GM12872 (cell line): ENCODE measurements around the gene HECTD1.

Source experiments
- CTCF ChIP-seq: IDR thresholded peaks from 3 replicates; pipeline ENCODE4 v1.5.1; 2011; ENCODE audit warnings: low read depth, mild to moderate bottlenecking, low read length, moderate library complexity; ENCODE audit not compliant: insufficient read depth

Gene HECTD1

GRCh38 chr14:31142455-31143087, 65.0 kb downstream of the HECTD1 start:
- no peak for TF ChIP-seq CTCF

- TF ChIP-seq CTCF = no peak
Observed at GRCh38 chr14:31139301-31139847, 68.2 kb downstream of the HECTD1 start.

- no peak for TF ChIP-seq CTCF
Observed at GRCh38 chr14:31138301-31138700, 69.3 kb downstream of the HECTD1 start.

GRCh38 chr14:31137214-31137889, 70.2 kb downstream of the HECTD1 start:
- TF ChIP-seq CTCF = no peak

GRCh38 chr14:31133133-31133532, 74.5 kb downstream of the HECTD1 start:
- TF ChIP-seq CTCF = no peak

- no peak for TF ChIP-seq CTCF
Observed at GRCh38 chr14:31128601-31129526, 78.7 kb downstream of the HECTD1 start.

- TF ChIP-seq CTCF = no peak
Observed at GRCh38 chr14:31127690-31128089, 79.9 kb downstream of the HECTD1 start.
